HG02642 (cell line): ENCODE data around the gene FOXM1.

Experiments
- ATAC-seq: cut with Tn5 transposase; IDR thresholded peaks from one replicate; pipeline ENCODE4 v1.9.1; 2021; ENCODE audit warnings: mild to moderate bottlenecking; ENCODE audit not compliant: unreplicated experiment, poor library complexity

The FOXM1 gene

GRCh38 chr12:2812290-2813213 is 64.4 kb downstream of the FOXM1 start, which contains the start of gene ITFG2:
TSS of gene ITFG2 (plus strand) at chr12:2812668. CDS start at chr12:2812761, 93 bp downstream.
- peak; percentile 95 for ATAC-seq

- ATAC-seq, result no peak
Observed at GRCh38 chr12:2811801-2812200, 65.2 kb downstream of the FOXM1 start.
